Activated effector memory CD4-positive, alpha-beta T cell treated with Interleukin-2 at 50 U/mL for 16 hours (primary cell): Measurements from ENCODE around the gene PLXNA3.
"Not testable (repeated sequence)": the region's sequence is repeated elsewhere in the genome, so short reads cannot be mapped to it uniquely, and the experiment has no call there.

Source experiments
- DNase-seq: peaks from one replicate; pipeline ENCODE4 v3.0.0-alpha.2; 2020

PLXNA3 gene

DNA sequence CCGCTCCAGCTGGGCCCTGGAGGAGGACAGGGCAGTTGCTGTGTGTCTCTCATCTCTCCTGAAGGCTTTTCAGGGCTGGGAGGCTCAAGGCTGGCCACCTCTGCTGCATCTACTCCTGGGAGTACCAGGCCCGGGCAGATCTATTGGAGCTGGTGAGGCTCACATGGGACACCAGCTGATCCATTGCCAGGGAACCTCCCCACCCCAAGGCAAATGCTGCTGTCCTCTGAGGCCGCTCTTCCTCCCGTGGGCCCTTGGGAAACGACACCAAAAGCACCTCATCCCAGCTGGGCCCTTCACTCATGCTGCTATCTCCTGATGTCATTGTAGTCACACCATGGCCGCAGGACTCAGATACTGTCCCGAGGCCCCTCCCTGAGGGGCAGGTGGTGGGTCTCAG is 24.7 kb downstream of the PLXNA3 start:
- DNase-seq, result no peak

DNA sequence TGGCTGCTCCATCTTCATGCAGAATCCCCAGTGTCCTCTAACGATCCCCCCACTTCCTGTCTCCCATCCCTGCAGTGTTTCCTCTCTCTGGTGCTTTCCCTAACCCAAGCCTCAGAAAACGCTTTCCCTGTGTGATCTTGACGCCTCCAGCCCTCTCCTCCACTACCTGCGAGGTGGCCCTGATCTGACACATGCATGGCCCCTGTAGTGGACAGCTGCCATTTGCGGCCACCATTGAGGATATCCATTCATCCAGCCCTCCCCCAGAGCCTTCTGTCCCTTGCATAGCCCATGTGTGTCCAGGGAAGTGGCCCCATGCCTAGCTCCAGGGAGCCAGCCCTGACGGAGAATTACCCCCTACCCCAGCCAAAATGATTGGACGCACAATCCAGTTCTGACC is 25.2 kb downstream of the PLXNA3 start:
- no peak for DNase-seq

DNA sequence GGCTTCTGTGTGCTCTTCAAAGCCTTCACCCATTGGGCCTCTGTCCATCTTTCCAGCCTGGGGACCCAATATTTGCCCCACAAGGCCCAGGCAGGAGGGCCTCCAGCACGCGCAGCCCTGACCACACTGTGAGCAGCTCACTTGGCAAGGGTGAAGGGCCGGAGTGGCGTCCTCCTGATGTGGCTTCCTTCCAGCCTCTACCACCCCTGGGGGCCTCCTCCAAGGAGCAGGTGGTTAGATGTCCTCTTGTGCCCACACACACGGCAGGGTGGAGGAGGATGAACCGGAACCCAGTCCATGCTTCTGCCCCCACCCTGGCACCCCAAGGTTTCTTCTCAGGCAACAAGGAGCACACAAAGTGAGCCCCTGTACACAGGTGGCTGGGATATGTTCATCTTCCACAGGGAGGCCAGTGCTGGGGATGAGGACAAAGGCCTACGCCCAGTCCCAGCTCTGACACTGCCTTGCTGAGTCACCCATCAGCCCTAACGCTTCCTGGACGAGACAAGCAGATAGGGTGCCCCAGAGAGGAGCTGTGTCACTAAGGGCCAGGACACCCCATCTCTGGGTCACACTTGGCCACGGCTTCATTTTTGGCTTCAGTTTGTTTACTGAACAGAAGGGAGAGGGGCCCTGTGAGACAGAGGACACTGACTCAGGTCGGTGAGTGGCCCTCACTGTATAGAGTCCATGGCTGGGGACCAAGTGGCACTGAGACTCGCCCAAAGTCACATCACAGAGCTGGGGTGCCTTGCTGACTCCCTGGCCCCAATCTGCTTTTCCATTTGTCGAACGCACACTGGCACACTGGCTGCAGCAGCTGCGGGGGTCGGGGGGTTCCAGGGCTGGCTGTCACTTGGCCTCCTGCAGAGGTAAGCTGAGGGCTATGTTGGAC is 26.4 kb downstream of the PLXNA3 start:
- no peak for DNase-seq

DNA sequence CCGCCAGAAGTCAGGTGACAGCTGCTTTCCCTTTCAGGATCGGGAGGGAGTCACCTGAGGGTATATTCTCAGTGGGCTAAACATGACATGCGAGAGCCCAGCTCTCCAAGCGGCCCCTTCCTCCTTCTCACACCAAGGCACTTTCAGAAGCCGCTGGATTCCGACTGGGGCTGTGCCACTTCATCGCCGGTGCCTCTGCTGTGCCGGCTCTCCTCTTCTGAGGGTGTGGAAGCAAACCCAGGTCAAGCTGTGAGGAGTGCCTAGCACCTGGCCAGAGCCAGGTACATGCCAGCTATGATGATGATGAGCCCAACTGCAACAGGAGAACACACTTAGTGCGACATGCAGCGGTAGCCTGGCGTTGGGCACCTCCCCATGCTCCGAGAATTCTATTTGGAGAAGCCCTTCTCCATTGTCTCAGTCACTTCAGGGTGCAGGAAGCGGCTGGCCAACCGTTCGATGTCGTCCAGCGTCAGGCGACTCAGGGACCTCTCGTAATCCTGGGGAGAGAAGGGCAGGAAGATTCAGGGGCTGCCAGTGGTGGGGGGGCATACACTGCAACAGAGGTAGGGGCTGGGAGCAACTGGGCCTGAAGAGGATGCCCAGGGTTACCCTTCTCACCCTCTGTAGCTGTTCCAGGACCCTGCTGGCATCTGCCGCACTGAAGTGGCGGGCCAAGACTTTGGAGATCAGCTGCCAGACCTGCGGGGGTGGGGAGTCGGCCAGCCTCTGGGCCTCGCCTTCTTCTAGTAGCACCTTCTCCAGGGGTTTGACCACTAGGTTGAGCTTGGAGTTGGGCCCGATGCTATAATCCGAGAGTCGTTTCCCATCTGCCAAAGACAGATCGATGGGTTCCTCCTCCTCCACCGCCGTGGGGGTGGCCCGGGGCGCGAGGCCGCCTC is 27.3 kb downstream of the PLXNA3 start:
- DNase-seq, result no peak

GRCh38 chrX:154486052-154486395 is 27.9 kb downstream of the PLXNA3 start:
- DNase-seq, result peak; percentile 20

DNA sequence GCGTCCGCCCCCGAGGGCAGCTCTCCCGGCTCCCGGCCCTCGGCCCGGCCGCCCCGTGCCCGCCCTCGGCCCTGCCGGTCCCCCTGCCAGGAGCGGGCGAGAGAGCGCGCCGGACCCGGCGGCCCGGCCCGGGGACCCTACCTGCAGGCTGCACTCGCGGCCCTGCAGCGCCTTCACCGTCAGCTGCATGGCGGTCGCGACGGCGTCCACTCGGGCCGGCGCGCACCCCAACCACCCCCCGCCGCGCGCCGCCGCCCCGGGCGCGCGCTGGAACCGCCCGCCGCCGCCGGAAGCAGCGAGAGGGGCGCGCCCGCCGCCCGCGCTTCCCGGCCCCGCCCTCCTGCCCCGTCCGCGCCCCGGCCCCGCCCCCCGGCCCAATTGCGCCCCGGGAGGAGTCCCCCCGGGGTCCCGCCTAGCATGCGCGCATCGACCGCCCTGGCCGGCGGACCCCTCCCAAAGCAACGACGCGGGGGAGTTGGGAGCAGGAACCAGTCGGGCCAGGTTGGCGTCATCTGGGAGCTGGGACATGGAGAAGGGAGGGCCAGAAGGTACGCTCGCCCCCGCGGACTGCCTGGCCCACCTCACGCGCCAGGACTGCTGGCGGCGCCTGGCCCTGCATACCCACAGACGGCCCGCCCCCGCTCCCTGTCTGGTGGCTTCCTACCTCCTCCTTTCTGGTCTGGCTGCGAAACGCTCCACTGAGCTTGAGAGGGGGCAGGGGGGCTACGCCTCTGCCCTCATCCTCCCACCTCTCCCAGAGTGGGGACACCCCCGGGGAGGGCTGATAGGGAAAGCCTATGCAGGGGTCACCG is 28.5 kb downstream of the PLXNA3 start, which contains the start of gene UBL4A:
Gene UBL4A (minus strand): TSS at position 220 of the 812 bp plus-strand sequence. CDS start 31 bp downstream, at position 189.
- peak; percentile 46 for DNase-seq

DNA sequence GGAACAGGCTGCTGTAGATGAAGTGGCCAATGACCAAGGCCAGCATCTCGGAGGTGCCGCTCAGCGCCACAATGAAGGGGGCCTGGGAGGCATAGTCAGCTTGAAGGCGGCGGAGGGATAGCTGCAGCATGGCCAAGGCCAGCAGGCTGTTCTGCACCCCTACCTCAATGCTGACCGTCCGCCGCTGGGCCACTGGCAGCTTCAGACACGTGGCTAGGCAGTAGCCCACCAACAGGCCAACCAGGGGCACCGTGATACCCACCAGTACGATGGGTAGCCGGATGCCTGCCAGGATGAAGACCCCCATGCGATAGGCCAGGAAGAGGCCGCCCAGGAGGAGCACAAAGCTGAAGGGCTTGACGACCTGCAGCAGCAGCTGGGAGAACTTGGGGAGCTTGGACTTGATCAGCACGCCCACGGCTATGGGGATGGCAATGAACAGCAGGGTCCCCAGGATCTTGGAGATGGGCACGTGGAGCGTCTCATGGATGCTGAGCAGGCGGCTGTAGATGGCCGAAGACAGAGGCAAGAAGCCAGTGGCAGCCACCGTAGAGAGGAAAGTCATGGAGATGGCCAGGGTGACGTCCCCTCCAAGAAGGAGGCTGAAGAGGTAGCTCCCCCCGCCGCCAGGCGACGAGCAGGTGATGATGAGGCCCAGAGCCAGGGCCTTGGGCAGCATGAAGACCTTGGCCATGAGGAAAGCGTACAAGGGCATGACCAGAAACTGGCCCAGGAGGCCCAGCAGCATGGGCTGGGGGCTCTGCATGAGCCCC is 29.6 kb downstream of the PLXNA3 start:
- DNase-seq, result no peak

DNA sequence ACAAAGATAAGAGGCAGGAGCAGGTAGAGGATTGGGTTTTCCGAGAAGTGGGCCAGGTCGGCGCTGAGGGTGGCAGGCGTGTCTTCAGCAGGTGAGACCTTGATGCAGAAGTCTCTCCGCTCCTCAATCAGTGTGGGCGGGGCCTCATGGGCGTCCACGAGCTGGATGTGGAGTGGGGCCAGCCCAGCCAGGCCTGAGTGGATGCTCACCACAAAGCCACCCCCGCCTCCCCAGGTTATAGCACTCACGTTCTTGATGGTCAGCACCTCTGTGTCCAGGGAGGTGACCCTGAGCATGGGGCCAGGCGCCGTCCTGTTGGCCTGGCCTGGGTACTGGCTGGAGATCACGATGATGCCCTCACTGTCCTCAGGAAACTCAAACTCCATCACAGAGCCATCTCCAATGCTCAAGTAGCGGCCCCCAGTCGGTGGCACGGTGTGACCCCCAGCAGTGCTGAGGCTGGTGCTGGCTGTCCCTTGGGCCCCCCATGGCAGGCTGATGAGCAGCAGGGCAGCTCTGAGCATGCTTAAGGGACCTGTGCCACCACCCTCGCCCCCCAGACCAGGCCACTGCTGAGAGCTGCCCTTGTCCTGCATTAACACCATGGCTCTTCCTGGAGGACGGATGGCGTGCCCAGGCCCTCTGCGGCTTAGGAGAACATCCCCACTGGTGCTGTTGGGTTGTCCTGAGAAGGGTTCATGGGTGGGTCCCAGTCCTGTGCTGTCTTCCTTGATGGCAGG is 30.4 kb downstream of the PLXNA3 start:
- no peak for DNase-seq

- no peak for DNase-seq
These were observed 31.1 kb downstream of the PLXNA3 start for GRCh38 chrX:154489182-154489581.

GRCh38 chrX:154490021-154490413 is 31.9 kb downstream of the PLXNA3 start:
- DNase-seq, result no peak

DNA sequence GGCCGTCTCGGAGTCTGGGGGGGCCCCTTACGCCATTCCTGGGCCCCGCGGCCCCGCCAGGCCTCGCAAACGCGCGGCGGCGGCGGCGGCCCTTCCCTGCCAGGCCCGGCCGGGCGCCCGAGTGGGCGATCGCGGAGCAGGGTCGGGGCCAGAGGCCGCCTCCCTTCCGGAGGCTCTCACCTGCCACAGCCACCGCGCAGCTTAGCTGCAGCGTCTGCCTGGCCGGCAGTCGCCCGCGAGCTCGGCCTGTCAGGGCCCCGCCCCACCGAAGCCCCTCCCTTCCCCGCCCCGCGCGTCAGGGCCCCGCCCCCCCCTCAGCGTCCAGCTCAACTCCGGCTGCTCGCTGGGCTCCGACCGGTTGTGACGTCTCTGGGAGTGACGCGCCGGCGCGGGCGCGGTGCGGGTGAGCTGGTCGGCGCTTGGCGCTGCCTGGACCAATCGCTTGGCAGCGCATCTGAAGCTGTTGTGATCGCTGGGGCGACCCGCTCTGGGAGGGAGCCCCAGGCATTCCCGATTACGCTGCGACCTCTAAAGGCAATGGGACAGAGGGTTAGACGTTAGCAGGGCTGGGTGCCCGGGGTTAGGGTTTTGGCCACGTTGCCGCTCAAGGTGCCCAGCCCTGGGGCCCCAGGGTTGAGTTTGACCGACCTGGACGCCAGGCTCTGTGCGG is 32.5 kb downstream of the PLXNA3 start, which contains the start of gene SLC10A3:
Gene SLC10A3 (minus strand): TSS at position 216 of the 670 bp plus-strand sequence. CDS start 1,689 bp downstream, outside the sequence.
- peak; percentile 84 for DNase-seq

DNA sequence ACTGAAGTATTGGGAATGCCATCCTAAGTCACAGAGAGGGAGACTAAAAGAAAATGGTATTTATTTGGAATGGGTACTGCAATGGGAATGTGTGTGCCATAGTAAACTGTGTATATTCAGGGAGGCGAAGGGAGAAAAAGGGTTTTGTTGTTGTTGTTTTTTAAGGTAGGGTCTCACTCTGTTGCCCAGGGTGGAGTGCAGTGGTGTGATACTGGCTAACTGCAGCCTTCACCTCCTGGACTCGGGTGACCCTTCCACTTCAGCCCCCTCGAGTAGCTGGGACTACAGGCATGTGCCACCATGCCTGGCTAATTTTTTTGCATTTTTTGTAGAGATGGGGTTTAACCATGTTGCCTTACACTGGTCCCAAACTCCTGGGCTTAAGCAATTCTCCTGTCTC is 36.6 kb downstream of the PLXNA3 start:
- DNase-seq, result no peak

DNA sequence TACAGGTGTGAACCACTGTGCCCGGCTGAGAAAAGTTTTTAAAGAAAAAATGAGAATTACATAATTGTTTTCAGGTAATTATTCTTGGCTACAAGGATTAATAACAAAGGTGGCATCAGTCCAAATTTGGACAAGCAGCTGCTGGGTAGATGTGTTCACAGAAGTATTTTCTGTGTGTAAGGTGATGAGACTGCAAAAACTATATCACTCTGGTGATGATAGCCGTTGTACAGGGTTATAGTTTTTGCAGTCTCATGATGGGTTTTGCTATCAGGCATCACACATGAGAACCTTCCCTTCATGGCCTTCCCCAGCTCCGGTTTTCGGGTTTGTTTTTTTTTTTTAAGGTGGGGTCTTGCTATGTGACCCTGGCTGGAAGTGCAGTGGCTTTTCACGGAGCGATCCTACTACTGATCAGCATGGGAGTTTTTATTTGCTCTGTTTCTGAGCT is 37.4 kb downstream of the PLXNA3 start:
- DNase-seq, result no peak

GRCh38 chrX:154496591-154497137 is 38.6 kb downstream of the PLXNA3 start:
- DNase-seq, result not testable (repeated sequence)

- DNase-seq, result not testable (repeated sequence)
These were observed 43.3 kb downstream of the PLXNA3 start for GRCh38 chrX:154501423-154501822.

GRCh38 chrX:154502098-154502497 is 44.0 kb downstream of the PLXNA3 start:
- DNase-seq, result no peak

GRCh38 chrX:154502989-154503388 is 44.9 kb downstream of the PLXNA3 start:
- DNase-seq, result no peak

DNA sequence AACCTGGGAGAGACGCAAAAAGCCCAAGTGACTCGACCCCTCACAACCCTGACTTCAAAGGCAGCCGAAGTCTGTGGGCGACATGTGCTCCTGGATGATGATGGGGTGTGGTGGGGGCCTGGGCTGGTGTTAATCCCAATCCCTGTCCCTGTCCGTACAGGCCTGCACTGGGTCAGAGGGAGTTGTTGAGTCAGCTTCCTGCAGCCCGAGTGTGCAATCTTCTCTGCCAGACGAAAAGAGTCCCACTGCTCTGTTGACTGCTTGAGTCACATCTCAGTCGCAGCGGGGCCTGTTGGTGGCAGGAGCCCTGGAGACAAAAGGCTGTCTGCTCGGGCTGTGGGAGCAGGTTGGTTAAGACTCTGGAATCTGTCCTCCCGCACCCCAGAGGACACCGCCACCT is 47.7 kb downstream of the PLXNA3 start:
- DNase-seq, result no peak

- no peak for DNase-seq
These were observed 48.6 kb downstream of the PLXNA3 start for GRCh38 chrX:154506483-154507332.
